Left hindlimb (tissue), 1 donor: Measurements from ENCODE around the gene EVI2B.
"Not testable (repeated sequence)": the region's sequence is repeated elsewhere in the genome, so short reads cannot be mapped to it uniquely, and the experiment has no call there.

Experiments used
- DNase-seq: peaks from one replicate; pipeline ENCODE4 v3.0.0-alpha.2; 2018

The EVI2B gene

DNA sequence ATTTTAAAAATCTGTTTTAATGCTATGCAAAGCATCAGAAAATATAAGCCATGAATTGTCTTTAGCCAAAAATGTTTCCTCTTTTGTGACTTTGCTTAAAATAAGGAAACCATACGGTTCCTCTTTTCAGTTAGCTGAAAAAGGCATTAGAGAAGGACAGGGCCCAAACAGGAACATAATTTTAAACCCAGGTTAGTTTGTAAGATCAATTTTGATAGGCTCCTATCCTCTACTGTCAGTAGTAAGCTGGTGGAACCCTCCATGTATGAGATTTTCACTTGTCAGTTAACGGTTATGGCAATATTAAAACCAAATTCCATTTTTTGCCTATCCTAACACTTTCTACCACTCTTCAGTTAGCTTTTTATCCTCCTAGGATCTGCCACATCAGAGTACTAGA, 4.3 kb downstream of the EVI2B start:
- DNase-seq, result no peak

DNA sequence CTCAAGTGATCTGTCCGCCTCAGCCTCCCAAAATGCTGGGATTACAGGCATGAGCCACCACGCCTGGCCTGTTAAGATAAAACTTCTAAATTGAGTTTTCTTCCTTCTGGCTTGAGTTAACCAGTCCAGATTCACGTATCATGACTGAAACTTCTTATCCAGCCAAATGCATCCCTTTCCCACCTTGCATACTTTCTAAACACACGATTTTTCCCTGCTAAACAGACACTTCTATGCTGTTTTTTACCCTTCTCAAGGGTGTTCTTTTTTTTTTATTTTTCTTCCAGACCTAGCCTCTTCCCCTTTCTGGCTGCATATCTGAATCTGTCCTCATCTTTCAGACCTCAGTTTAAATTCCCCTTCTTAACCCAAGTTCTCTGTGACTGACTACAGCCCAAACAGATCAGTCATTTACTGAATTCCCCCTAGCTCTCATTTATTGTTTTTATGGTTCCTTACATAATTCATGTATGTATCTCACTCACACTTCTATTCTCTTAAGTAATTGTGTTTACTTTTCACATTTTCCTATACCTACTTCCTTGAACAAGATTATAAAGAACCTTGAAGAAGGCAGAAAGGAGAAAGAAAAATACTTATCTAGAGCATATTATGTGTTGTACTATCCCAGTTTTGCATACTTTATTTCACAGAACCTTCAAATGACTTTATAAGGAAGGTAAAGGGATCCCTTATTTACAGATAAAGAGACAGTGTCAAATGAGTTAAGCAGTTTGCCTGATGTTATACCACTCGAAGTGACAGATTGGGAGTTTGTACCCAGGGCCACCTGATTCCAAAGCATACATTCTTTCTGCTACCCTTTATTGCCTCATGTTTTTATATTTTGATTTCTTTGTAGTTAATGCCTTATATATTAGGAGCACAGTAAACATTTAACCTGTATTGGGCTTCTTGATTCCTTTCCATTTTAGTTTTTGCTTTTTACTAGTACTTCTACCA, 5.2 kb downstream of the EVI2B start:
- DNase-seq, result no peak

DNA sequence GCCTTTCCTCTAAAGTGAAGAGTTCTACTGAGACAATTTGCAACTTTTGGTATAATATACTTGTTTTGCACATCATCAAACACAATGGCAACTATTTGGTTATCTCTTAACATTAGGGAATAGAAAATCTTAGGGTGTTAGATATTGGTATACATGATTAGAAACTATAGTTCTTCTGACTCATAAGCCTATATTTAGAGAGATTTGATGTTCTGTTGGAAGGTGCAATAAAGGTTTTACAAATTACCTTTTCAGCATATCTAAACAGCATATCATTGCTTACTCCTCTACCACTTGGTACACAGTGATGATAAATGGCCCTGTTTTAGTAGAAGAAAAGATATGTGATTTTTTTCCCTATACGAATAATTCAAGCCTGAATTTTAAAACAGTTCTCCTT, 6.2 kb downstream of the EVI2B start:
- DNase-seq, result no peak

DNA sequence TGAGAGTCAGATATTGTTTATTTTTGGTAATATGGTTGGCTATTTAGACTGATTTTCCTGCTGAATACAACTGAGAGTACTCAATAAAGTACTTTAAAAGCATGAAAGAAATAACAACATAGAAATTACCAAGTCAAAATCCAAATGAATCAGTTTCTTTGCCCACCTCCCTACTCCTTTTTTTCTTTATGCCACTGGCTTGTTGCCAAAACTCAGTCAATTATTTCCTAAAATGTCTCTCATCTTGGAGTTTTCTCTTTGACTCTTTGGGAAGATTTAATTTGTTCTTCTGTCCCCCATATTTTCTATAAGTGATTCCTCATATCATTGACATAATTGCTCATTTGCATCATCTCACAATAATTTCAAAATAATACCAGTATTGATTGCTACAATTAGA, 14.2 kb downstream of the EVI2B start:
- DNase-seq, result no peak

DNA sequence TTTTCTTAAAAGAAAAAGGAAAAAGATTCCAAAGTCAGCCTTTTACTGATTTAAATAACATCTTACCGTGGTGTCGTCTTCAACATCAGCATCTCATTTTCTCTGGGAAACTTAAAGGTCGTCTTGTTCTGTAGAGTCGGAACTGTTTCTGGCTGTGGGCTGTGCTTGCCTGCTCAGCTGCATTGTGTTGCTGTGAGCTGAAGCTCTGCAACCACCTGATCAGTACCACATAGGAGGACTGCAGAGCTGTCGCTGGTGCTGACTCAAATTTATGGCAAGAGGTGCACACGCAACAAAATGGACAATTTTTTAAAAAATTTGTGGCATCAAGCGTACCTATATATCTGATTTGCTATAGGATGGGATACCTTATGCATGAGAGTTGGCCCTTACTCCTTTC, 16.8 kb downstream of the EVI2B start, which contains the start of gene OMG:
Gene OMG (minus strand): TSS at position 150 of the 400 bp plus-strand sequence. CDS start 908 bp downstream, outside the sequence.
- DNase-seq, result no peak

DNA sequence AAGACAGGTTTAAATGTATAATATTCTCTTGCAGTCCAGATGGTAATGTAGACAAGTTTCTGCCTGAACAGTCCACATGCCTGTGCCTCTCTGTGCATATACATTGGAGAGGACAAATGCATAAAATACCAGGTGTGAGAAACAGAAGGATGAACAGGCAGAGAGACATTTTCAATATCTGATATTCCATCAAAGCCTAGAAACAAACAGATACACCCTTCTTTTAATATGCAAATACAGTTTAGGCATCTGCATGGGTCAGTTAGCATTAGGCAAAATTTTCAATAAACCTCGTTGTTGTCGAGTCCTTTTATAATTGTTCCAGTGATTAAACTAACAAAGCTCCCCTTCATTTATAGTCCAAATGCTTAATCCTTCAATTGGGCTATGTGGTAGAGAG, 17.7 kb downstream of the EVI2B start:
- no peak for DNase-seq

DNA sequence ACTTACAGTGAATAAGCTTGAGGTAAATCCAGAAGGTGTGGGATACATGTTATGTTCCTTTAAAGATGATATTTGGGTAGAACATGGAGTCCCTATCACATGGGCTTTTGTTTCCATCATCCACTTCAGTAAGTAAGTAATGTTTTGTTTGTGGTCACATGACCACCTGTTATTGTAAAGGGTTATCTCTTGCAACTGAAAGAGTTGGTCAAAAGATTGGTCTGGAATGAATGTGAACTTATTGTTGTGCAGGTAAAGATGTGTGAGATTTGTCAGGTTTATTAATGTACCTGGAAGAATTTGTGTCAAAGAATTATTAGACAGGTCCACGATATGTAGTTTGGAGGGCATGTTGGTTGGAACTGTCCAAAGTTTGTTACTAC, 18.4 kb downstream of the EVI2B start:
- DNase-seq, result no peak

DNA sequence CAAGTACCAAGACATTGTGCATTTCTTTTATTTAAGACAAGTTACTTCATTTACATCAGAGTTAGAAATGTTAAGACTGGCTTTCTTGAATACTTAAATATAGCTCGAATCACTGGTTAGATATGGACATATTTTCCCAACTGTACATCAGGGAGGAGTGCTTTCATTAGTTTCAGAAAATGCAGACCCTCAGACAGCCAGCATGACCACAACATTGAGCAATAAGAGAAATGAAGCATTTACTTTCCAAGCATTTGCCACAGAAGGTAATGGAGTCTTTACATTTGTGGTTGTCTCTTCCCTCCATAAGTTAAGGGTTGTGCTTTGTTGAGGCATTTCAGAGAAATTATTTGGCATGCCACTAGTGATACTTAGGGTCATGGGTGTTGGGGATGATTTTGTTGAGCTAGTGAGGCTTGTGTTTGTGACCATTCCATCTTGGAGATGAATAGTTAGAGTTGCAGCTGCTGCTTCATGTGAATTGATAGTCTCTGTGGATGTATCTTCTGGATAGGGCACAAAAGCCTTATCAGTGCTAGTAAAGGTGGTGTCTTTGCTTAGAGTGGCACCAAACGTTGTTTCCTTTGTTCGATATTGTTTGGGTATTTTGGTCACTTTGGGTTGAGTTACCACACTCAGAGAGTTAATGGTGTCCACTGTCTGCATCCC, 18.9 kb downstream of the EVI2B start:
- no peak for DNase-seq

DNA sequence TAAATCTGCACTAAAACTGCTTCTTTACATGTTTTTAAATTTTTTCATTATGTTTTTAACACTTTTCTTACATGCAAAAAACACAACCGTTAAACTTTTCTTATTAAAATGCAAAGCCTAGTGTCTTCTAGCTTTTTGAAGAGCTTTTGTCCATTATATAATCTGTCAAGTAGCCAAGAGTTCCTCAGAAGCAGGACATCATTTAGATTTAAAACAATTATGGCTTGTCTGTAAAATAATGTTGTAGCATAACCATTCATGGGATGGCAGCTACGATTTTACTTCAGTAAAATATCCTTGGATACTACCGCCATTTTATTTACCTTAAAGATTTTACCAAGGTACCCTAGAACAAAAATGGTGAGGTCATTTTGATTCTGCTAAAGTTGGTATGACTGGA, 19.6 kb downstream of the EVI2B start:
- no peak for DNase-seq

DNA sequence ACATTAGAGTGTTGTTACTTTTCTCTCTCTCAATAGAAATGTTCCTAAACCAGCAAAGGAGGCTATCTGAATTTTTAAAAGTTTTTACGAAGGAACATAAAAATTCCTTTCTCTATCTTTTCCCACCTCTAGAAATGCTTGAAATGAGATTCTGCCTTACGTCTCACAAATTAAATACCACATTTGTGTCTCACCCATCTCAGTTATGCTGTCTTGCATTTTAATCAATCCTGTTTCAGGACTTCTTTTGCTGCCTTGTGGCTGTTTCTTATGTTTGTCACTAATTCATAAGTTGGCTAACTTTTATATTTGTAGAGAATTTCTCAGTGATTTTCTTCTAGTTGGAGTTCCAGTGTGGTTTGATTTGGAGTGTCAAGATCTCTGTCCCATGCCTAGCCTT, 20.3 kb downstream of the EVI2B start:
- no peak for DNase-seq

DNA sequence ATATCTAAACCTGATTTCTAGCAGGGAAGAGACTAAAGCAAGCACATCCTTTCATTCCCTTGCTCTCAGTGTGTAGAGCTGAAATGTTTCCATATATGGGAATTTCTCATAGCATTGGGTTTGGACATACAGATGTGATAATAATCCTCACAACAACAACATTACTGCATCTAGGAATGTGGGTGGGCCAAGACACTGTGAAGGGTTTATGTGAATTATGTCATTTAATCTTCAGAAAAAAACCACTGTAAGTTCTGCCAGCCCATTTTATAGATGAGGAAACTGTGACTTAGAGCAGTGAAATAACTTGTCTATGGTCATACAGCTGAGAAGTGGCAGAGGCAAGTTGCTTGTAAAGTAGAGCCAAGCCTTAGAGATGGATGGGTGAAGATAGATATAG, 22.0 kb downstream of the EVI2B start:
- no peak for DNase-seq

DNA sequence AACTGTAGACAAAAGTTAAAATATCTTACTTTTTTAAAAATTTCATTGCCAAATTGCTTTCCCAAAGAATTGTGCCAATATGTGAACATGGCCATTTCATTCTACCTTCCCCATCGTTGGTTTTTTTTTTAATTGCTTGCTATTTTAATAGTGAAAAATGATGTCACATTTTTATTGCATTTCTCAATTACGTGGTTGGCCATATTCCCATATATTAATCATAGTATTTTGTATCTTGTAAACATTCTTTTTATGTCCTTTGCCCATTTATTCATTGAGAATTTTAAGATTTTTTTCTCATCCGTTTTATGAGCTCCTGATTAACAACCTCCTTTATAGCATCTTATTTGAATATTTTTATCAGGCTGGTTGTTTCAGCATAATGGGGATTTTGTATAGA, 24.1 kb downstream of the EVI2B start:
- no peak for DNase-seq

DNA sequence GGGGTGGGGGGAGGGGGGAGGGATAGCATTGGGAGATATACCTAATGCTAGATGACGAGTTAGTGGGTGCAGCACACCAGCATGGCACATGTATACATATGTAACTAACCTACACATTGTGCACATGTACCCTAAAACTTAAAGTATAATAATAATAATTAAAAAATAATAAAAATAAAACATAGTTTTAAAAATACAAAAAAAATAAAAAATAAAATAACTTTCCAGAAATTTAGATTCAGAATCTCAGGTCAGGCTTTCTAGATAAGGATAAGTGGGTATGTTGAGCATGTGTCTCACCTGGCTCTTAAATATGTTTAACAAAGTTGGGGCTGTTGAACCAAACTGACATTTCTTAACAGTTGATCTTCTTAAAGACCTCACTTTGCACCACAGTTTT, 25.9 kb downstream of the EVI2B start:
- not testable (repeated sequence) for DNase-seq

DNA sequence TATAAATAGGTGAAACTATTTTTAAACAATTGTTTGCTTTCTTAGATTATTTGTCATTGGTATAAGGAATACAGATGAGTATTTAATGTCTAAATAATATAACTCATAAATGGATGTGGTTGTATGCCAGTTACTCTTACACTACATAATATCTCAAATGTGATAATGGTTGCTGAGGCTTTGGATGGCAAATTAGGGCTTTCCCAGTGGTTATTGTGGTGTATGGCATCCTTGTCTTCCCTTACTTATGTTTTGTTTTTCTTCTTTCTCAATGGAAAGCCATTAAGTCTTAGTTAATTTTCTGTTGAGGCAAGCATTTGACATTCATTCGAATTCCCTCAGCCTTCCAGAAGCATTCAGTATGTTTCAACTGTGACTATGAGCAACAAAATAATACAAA, 27.3 kb downstream of the EVI2B start:
- no peak for DNase-seq

DNA sequence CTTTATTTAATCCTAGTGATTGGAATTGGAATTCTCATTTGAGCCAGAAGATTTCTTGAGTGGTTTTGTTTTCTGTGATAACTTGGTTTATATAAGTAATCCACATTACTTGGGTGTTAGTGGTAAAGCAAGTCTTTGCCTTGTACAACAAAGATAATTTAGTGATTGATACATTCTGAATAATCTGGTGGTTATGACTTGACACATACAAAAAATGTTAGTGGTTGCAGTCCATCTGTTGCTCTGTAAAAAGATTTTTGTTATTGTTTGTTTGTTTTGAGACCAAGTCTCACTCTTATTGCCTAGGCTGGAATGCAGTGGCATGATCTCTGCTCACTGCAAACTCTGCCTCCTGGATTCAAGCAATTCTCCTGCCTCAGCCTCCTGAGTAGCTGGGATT, 30.0 kb downstream of the EVI2B start:
- DNase-seq, result no peak

DNA sequence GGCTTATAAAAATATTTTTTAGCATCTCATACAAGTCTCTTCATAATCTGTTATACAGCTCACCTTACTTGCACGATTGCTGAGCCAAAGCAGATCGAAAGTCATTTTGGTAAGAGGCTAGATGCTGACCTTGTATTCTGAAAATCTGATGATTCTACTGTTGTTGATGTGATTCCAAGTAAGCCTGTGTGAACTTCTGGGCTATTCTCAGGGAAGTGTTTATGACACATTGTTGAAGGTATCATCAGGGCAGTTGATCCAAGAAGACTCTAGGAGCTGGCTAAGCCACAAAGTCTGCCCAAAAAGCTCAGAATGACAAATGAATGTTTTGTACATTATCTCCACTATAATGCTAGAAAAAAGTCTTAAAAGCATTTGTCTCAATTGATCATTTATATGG, 32.8 kb downstream of the EVI2B start:
- DNase-seq, result no peak

DNA sequence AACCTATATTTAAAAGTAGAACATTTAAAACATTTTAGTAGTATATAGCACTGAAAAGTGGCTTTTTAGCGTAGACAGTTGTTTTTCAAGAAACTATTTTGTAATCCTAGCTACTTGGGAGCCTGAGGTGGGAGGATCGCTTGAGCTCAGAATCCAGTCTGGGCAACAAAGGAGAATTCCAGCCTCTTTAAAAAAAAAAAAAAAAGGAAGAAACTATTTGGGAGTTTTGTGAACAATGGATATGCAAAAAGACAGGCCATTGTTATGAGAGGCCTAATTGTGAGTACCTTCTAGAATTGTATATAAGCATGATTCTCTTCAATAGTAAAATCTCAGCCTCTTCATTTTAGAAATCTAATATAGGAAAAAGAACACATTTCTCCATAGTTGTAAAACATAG, 34.5 kb downstream of the EVI2B start:
- no peak for DNase-seq

DNA sequence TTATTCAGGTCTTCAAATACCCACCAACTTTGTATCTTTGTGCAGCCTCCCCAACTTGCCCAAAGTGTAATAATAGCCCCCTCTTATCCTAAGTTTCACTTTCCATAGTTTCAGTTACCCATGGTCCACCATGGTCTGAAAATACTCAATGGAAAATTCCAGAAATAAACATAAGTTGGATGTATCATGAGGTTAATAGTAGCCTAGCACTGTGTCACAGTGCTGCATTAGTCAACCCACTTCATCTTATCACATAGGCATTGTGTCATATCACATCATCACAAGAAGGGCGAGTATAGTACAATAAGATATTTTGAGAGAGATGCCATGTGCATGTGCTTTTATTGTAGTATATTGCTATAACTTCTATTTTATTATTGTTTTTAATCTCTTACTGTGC, 38.7 kb downstream of the EVI2B start:
- DNase-seq, result no peak

DNA sequence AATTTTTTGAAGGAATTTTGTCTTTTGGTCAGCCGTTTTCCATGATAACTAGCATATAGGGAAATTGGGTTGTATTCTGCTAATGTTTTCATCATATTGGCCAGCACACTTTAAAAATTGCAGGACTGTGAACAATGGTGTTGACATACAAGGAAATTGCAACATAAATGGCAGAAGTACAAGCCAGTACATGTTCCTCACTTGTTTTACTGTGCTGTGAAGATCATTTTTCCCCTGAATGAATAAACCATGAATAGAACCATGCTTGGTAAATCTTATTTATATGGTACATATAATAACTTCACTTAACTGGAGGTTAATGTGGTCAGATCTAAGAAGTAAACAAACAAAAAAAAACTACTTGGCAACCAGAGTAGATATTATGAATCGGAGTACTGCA, 39.6 kb downstream of the EVI2B start:
- DNase-seq, result no peak

DNA sequence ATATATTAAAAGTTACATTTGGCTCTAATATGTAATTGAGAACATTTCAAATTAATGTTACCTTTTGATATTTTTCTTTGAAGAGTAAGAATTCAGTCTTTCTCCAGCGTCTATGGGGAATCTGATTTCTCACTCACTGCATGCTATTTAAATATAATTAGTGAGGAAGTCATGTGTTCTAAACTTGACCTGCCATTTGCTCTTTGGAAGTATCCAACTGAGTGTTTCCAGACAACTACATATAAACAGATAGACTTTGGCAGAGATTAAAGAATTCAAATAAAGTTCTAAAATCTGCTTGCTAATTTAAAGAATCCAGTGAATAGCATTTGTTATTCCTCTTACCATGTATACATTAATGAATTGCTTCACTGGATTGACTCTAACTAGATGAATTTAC, 40.3 kb downstream of the EVI2B start:
- DNase-seq, result no peak

DNA sequence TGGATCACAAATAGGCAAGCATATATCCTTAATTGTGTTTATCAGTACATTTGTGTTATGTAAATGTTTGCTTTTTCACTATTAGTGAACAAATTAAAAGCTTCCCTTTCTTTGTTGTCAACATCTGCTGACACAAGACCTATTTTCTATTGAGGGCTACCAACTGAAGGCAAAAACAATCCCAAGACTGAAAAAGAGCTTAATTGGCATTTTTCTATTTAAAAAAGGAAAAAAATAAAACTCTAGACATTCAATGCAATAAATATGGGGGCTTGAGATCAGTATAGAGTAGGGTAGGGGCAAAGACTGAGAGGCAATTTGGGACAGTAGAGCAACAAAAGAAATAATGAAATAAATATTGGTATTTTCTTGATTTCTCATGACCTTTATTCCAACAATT, 41.1 kb downstream of the EVI2B start:
- DNase-seq, result no peak

DNA sequence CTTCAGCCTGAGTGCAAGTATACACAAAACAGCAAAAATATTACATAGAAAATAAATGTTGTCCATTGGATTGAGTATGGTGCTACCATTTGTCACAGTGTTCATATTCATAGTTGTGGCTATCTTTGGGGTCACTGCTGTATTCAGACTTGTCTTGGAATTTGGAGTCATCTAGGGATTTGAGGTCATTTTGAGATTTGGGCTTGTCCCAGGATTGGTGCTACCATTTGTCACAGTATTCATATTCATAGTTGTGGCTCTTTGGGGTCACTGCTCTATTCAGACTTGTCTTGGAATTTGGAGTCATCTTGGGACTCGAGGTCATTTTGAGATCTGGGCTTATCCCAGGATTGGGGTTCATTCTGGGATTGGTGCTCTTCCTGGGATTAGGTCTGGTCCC, 41.6 kb downstream of the EVI2B start:
- DNase-seq, result no peak

DNA sequence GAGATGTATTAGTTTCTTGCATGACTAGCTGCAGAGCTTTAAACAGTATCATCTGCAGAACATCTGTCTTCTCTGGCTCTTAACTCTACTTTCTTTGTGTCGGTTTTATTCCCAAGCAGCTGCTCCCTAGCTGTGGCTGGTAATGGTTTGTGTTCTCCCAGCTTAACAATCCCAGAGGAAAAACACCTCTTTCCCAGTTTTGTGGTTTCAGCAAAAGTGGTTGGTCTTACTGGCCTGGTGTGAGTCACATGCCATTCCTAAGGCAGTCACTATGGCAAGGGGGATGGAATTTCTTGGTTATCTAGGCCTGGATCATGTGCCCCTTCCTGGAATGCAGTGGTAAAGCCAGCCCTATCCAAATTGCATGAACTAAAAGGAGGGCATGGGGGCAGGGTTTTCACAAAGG, 44.3 kb downstream of the EVI2B start:
- DNase-seq, result peak; percentile 49

DNA sequence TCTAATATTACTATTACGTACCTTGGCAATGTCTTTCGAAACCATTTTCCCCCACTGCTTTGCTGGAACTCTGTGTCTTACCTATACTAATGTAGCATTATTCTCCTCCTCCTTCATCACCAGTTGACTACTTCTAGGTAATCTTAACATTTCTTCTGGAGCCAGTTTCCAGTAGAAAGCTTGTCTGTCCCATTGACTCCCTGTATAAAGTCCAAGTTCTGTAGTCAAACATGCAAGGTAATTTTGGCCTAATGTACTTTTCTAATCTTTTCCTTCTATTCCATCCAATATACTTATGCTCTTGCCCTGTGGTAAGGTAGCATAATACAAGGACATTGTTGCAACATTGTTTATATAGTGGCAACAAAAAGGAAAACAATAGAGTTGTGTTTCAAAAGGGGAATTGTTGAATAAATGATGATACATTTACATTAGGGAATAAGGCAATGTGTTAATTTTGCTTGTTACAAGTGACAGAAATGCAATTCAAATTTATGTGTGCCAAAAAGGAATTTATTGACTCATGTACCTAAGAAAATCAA, 44.7 kb downstream of the EVI2B start:
- DNase-seq, result no peak
